Activated CD4-positive, alpha-beta memory T cell treated with anti-CD3 and anti-CD28 coated beads for 36 hours (primary cell): ENCODE measurements around the gene CD1B. TPM values are rescaled to one million over a fixed set of nuclear protein-coding genes. Genes with fewer than 3 reads are reported as not detected.

ENCODE experiments used
- total RNA-seq, 2 experiments: library from RNA; stranded (reverse); gene quantifications; one replicate each; pipeline ENCODE4 v1.2.3, GENCODE V29; 2021

The CD1B gene
- total RNA-seq, 2 experiments from 2014 or later: not detected

Other genes starting within 250 kb of the CD1B start
- gene CD1D, start 150.6 kb downstream of the CD1B start, total RNA-seq: not detected
- not detected for gene CD1A, start 77.1 kb downstream of the CD1B start, total RNA-seq
- gene CD1C, start 41.6 kb downstream of the CD1B start, total RNA-seq: not detected
- gene CD1E, start 22.4 kb upstream of the CD1B start, total RNA-seq: not detected
- not detected for gene OR10T2, start 67.9 kb upstream of the CD1B start, total RNA-seq
- gene OR10K2, start 94.7 kb upstream of the CD1B start, total RNA-seq: not detected
- not detected for gene OR10K1, start 130.3 kb upstream of the CD1B start, total RNA-seq
- not detected for gene OR10R2, start 140.7 kb upstream of the CD1B start, total RNA-seq
- gene OR6Y1, start 222.9 kb upstream of the CD1B start, total RNA-seq: not detected
- not detected for gene OR6P1, start 239.0 kb upstream of the CD1B start, total RNA-seq
- not detected for gene OR10X1, start 248.4 kb upstream of the CD1B start, total RNA-seq